OCI-LY7 (cell line): ENCODE data around the gene SH3RF1.

Experiments used
- EZH2phosphoT487 ChIP-seq: fragments of 200-600 bp; sonication (generic); IDR thresholded peaks from 2 replicates; pipeline ENCODE4 v1.6.1; 2018; ENCODE audit warnings: low read depth, borderline replicate concordance, mild to moderate bottlenecking, mixed run types, antibody characterized with exemption, low read length, moderate library complexity, mixed read lengths
- TF ChIP-seq, protein P1 (sequence below): fragments of 200-600 bp; sonication (generic); conservative IDR thresholded peaks from 2 replicates; pipeline ENCODE4 v1.5.1; 2014; ENCODE audit warnings: mild to moderate bottlenecking, antibody characterized with exemption, low read length, moderate library complexity, mixed read lengths

DNA sequence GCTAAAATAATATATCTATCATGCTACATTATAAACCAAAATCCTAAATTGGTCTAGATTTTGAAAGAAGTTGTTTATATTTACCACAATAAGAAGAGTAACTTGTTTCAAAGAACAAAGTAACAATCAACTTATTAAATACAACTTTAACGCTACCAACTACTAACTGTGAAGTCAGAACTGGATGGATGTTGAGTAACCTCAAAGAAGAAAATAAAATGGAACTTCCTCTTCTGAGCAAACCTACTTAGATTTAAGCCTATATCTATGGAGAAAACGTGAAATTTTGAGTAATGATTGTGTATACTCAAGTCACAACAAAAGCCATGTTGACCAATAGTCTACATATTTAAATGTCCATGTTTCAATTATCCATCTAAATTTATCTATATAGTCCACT is 25.7 kb downstream of the SH3RF1 start:
- TF ChIP-seq, protein P1, sequence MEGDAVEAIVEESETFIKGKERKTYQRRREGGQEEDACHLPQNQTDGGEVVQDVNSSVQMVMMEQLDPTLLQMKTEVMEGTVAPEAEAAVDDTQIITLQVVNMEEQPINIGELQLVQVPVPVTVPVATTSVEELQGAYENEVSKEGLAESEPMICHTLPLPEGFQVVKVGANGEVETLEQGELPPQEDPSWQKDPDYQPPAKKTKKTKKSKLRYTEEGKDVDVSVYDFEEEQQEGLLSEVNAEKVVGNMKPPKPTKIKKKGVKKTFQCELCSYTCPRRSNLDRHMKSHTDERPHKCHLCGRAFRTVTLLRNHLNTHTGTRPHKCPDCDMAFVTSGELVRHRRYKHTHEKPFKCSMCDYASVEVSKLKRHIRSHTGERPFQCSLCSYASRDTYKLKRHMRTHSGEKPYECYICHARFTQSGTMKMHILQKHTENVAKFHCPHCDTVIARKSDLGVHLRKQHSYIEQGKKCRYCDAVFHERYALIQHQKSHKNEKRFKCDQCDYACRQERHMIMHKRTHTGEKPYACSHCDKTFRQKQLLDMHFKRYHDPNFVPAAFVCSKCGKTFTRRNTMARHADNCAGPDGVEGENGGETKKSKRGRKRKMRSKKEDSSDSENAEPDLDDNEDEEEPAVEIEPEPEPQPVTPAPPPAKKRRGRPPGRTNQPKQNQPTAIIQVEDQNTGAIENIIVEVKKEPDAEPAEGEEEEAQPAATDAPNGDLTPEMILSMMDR: no peak
- TF ChIP-seq EZH2phosphoT487: no peak
